ENCODE measurements around the gene SLC9C1. TPM values are rescaled to one million over a fixed set of nuclear protein-coding genes. Genes with fewer than 3 reads are reported as not detected.

SLC9C1 gene
- total and polyA plus RNA-seq, 9 of the 15 experiments (the other 6 are each of a cell fraction or from before 2014, with no cell fraction given): not detected

DNA sequence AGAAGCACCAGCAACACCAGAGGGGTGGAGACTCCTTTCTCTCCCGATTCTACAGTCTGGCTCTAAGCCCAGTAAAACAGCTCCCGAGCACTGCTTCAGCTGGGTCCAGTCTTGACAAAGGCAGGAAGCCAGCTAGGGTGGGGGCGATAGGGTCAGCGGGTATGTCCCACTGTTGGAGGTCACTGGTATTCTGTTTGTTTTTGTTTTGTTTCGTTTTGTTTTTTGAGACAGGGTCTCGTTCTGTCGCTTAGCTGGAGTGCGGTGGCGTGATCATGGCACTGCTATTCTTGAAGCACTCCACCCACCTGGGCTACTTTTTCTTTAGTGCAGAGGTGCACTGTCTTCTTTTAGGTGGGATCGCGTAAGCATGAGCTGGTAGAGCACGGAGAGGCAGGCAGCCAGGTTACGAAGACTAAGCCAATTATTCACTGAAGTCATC lies 177.2 kb downstream of the SLC9C1 start:
- no peak overlapping the region for H2AFZ ChIP-seq (ENCODE audit: low read depth, low read length)
- ATAC-seq: no peak
- intact Hi-C loops (cut with micrococcal nuclease): no loop called here
- no peaks in the 10 kb centered on the region for H3K27me3 ChIP-seq (ENCODE audit: control insufficient read depth in 2 of 2, insufficient read depth in 2 of 2, low read length in 2 of 2)
- CTCF ChIA-PET (ENCODE audit: low intra/inter-chr PET ratio): no interaction called here
- H3K9me1 ChIP-seq (ENCODE audit: control insufficient read depth, insufficient read depth, low read length): no peaks in the 10 kb centered on the region
- no peak overlapping the region for H3K4me2 ChIP-seq (ENCODE audit: insufficient read depth, low read length)
- no peaks in the 10 kb centered on the region for H3K4me1 ChIP-seq (replicated peaks in 1 of 2; ENCODE audit: control insufficient read depth in 2 of 2, insufficient read depth in 2 of 2, low read length in 2 of 2)
- no peak for DNase-seq (ENCODE audit: extremely low read depth in 1 of 4, low spot score in 3 of 4)
- H3K9ac ChIP-seq (ENCODE audit: insufficient read depth in 1 of 2, low read depth in 2 of 2, low read length in 2 of 2): no peak overlapping the region
- H4K20me1 ChIP-seq (replicated peaks; ENCODE audit: control insufficient read depth, insufficient read depth, low read length): no peaks in the 10 kb centered on the region
- H3K36me3 ChIP-seq (ENCODE audit: control insufficient read depth, insufficient read depth, low read length): 0 out of 3 replicates have a peak, but pooled peaks cover 2% of the 10 kb centered on the region
- no peak overlapping the region for H3K27ac ChIP-seq (ENCODE audit: extremely low read depth, low read depth, low read length)
- H3K4me3 ChIP-seq: no peak overlapping the region
- H3K79me2 ChIP-seq (ENCODE audit: control insufficient read depth, insufficient read depth, low read length): no peaks in the 10 kb centered on the region
- TF ChIP-seq ZNF41 (CRISPR knock-in tag; conservative IDR thresholded peaks at IDR 0.05): no peak
- no peak for TF ChIP-seq MAZ (CRISPR knock-in tag; conservative IDR thresholded peaks at IDR 0.05 in 1 of 2, IDR thresholded peaks at IDR 0.05 in 1 of 2)
- TF ChIP-seq HOXB6 (CRISPR knock-in tag; IDR thresholded peaks at IDR 0.05; ENCODE audit: borderline replicate concordance): no peak
- TF ChIP-seq, protein P1, sequence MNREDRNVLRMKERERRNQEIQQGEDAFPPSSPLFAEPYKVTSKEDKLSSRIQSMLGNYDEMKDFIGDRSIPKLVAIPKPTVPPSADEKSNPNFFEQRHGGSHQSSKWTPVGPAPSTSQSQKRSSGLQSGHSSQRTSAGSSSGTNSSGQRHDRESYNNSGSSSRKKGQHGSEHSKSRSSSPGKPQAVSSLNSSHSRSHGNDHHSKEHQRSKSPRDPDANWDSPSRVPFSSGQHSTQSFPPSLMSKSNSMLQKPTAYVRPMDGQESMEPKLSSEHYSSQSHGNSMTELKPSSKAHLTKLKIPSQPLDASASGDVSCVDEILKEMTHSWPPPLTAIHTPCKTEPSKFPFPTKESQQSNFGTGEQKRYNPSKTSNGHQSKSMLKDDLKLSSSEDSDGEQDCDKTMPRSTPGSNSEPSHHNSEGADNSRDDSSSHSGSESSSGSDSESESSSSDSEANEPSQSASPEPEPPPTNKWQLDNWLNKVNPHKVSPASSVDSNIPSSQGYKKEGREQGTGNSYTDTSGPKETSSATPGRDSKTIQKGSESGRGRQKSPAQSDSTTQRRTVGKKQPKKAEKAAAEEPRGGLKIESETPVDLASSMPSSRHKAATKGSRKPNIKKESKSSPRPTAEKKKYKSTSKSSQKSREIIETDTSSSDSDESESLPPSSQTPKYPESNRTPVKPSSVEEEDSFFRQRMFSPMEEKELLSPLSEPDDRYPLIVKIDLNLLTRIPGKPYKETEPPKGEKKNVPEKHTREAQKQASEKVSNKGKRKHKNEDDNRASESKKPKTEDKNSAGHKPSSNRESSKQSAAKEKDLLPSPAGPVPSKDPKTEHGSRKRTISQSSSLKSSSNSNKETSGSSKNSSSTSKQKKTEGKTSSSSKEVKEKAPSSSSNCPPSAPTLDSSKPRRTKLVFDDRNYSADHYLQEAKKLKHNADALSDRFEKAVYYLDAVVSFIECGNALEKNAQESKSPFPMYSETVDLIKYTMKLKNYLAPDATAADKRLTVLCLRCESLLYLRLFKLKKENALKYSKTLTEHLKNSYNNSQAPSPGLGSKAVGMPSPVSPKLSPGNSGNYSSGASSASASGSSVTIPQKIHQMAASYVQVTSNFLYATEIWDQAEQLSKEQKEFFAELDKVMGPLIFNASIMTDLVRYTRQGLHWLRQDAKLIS (CRISPR knock-in tag; IDR thresholded peaks at IDR 0.05): no peak
- no peak for TF ChIP-seq MEF2A (IDR thresholded peaks at IDR 0.05; ENCODE audit: control insufficient read depth, low read depth, low read length)
- TF ChIP-seq ZNF121 (CRISPR knock-in tag; conservative IDR thresholded peaks at IDR 0.05): no peak
- no peak for TF ChIP-seq ZNF143 (CRISPR knock-in tag; IDR thresholded peaks at IDR 0.05)
- TF ChIP-seq, protein P2, sequence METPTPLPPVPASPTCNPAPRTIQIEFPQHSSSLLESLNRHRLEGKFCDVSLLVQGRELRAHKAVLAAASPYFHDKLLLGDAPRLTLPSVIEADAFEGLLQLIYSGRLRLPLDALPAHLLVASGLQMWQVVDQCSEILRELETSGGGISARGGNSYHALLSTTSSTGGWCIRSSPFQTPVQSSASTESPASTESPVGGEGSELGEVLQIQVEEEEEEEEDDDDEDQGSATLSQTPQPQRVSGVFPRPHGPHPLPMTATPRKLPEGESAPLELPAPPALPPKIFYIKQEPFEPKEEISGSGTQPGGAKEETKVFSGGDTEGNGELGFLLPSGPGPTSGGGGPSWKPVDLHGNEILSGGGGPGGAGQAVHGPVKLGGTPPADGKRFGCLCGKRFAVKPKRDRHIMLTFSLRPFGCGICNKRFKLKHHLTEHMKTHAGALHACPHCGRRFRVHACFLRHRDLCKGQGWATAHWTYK (CRISPR knock-in tag; IDR thresholded peaks at IDR 0.05): no peak
- TF ChIP-seq CREM (IDR thresholded peaks at IDR 0.05; ENCODE audit: low read depth): no peak
- TF ChIP-seq ZNF263 (CRISPR knock-in tag; IDR thresholded peaks at IDR 0.05; ENCODE audit: borderline replicate concordance): no peak
- TF ChIP-seq, protein P3, sequence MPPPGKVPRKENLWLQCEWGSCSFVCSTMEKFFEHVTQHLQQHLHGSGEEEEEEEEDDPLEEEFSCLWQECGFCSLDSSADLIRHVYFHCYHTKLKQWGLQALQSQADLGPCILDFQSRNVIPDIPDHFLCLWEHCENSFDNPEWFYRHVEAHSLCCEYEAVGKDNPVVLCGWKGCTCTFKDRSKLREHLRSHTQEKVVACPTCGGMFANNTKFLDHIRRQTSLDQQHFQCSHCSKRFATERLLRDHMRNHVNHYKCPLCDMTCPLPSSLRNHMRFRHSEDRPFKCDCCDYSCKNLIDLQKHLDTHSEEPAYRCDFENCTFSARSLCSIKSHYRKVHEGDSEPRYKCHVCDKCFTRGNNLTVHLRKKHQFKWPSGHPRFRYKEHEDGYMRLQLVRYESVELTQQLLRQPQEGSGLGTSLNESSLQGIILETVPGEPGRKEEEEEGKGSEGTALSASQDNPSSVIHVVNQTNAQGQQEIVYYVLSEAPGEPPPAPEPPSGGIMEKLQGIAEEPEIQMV (tag; conservative IDR thresholded peaks at IDR 0.05; ENCODE audit: low read depth): no peak
- no peak for TF ChIP-seq TBL1XR1 (IDR thresholded peaks at IDR 0.05; ENCODE audit: low read length in 2 of 2)
- TF ChIP-seq SRSF7 (optimal IDR thresholded peaks at IDR 0.05; ENCODE audit: low read depth, low read length): no peak
- no peak for TF ChIP-seq RUNX1 (IDR thresholded peaks at IDR 0.05; ENCODE audit: low read depth)
- POLR2A ChIA-PET: no interaction called here
- BruUV-seq (replicated peaks): no TSS peak
- FAIRE-seq: no peak
- 72% methylated on average over 12 of the region's 13 CpGs for WGBS (ENCODE audit: insufficient coverage, low coverage, missing lambda C conversion rate)
- no peaks in the 10 kb centered on the region for H3K9me3 ChIP-seq (replicated peaks; ENCODE audit: control insufficient read depth, insufficient read depth, low read depth, low read length)
- in situ Hi-C loops (cut with MboI): loop anchor here (25.0 kb wide), 1 partner anchor 396 kb away; no protein-coding TSS in a partner anchor
